LNCAP (cell line): ENCODE data around the gene SCP2.

Experiments used
- TF ChIP-seq, protein P1 (sequence below): fragments of 450-650 bp; IDR thresholded peaks from 2 replicates; pipeline ENCODE4 v1.5.1; 2017; ENCODE audit warnings: mild to moderate bottlenecking

Gene SCP2

GRCh38 chr1:53080041-53080440 lies 153.0 kb downstream of the SCP2 start:
- TF ChIP-seq, protein P1, sequence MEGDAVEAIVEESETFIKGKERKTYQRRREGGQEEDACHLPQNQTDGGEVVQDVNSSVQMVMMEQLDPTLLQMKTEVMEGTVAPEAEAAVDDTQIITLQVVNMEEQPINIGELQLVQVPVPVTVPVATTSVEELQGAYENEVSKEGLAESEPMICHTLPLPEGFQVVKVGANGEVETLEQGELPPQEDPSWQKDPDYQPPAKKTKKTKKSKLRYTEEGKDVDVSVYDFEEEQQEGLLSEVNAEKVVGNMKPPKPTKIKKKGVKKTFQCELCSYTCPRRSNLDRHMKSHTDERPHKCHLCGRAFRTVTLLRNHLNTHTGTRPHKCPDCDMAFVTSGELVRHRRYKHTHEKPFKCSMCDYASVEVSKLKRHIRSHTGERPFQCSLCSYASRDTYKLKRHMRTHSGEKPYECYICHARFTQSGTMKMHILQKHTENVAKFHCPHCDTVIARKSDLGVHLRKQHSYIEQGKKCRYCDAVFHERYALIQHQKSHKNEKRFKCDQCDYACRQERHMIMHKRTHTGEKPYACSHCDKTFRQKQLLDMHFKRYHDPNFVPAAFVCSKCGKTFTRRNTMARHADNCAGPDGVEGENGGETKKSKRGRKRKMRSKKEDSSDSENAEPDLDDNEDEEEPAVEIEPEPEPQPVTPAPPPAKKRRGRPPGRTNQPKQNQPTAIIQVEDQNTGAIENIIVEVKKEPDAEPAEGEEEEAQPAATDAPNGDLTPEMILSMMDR: no peak

DNA sequence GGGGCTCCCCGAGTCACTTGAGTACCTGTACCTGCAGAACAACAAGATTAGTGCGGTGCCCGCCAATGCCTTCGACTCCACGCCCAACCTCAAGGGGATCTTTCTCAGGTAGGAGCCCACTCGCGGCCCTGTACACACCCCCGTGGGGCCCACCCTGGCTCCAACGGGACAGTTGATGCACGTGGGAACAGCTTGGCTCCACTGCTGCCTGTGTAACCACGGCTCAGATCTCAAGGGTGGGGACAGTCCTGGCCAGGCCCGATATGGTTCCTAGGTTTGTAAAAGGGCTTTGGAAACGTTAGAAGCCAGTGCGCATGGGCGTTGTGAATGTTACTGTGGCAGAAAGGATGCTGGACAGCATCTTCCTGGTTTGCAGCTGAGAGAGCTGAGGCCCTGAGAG lies 153.7 kb downstream of the SCP2 start:
- TF ChIP-seq, protein P1: no peak

DNA sequence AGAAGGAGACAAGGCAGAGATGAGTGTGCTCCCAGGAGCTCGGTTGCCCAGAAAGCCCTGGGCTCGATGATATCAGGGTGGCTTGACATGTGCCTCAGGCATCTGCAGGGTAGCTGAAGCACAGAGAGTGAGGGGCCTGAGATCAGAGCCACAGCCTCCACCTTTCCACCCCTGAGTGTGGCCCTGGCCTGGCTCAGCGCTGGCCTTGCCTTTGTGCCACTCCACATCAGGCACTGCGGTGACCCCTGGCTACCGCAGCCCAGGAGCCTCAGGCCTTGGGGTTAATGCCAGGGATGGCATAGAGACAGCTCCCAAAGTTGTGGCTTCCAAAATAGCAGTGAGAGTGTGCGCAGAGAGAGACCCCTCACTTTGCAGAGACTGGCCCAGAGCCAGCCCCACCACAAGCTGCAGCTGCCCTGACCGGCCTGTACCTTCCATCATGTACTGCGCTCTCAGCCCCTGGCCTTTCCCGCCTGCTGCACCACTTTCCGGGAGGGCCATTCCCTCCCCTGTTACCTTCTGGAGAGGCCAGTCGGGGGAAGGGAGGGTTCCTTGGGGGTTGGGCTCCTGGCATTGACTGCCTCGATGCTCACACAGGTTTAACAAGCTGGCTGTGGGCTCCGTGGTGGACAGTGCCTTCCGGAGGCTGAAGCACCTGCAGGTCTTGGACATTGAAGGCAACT lies 154.4 kb downstream of the SCP2 start:
- TF ChIP-seq, protein P1: no peak

GRCh38 chr1:53082826-53083455 lies 155.9 kb downstream of the SCP2 start:
- TF ChIP-seq, protein P1: no peak

GRCh38 chr1:53083636-53084588 lies 156.8 kb downstream of the SCP2 start:
- TF ChIP-seq, protein P1: no peak

DNA sequence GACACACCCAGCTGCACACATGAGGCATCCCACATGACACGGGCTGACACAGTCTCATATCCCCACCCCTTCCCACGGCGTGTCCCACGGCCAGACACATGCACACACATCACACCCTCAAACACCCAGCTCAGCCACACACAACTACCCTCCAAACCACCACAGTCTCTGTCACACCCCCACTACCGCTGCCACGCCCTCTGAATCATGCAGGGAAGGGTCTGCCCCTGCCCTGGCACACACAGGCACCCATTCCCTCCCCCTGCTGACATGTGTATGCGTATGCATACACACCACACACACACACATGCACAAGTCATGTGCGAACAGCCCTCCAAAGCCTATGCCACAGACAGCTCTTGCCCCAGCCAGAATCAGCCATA lies 157.5 kb downstream of the SCP2 start:
- TF ChIP-seq, protein P1: no peak

- TF ChIP-seq, protein P1: no peak
Measured at GRCh38 chr1:53085405-53085804, 158.3 kb downstream of the SCP2 start.
